Ovary (tissue), 9 donors: ENCODE measurements around the gene TOR1B. TPM values are rescaled to one million over a fixed set of nuclear protein-coding genes. Genes with fewer than 3 reads are reported as not detected.
"Not testable (repeated sequence)": the region's sequence is repeated elsewhere in the genome, so short reads cannot be mapped to it uniquely, and the experiment has no call there.

Experiments
- DNase-seq, 5 donors: peaks; one replicate each; pipeline ENCODE4 v3.0.0-alpha.2; 2019 to 2020
- H3K27ac ChIP-seq, 2 donors: fragments of 200-600 bp; one replicate each; pipeline versions ENCODE4 v1.5.1 to v1.8.0; 2019 to 2022
- H3K27me3 ChIP-seq: fragments of 200-600 bp; one replicate; pipeline ENCODE4 v1.8.0; 2022
- H3K36me3 ChIP-seq: fragments of 200-600 bp; sonication (generic); one replicate; pipeline ENCODE4 v1.5.1; 2019
- H3K4me1 ChIP-seq: one replicate; pipeline ENCODE4 v1.8.1; 2013; ENCODE audit warnings: mild to moderate bottlenecking, moderate library complexity; ENCODE audit not compliant: insufficient read depth
- H3K4me3 ChIP-seq: fragments of 200-600 bp; sonication (generic); one replicate; pipeline ENCODE4 v1.5.1; 2017
- H3K9me3 ChIP-seq, 2 donors: fragments of 200-600 bp in 1 of 2; sonication (generic) in 1 of 2; one replicate each; pipeline versions ENCODE4 v1.5.1 to v1.8.1; 2013 to 2019; ENCODE audit warnings: mild to moderate bottlenecking in 1 of 2, moderate library complexity in 1 of 2
- EP300 ChIP-seq: sonication (generic); formaldehyde crosslinking; IDR thresholded peaks from one replicate; pipeline ENCODE4 v1.6.1; 2017; ENCODE audit warnings: antibody characterized with exemption
- POLR2A ChIP-seq: fragments of 450-650 bp; IDR thresholded peaks from one replicate; pipeline ENCODE4 v1.6.1; 2017; ENCODE audit warnings: antibody characterized with exemption, mild to moderate bottlenecking, moderate library complexity
- WGBS, 3 donors: extraction: QIAGEN DNeasy Blood & Tissue Kit in 1 of 3; methylation state at CpG; one replicate each; pipeline versions ENCODE4 v1.1.5 to v1.1.7; 2013 to 2017; 5-methylcytosine and 5-hydroxymethylcytosine counted together
- intact Hi-C, 4 donors: fragments of 100-400 bp; cut with DNase I; formaldehyde crosslinking; loops; one replicate each; pipeline versions ENCODE4 v1.11.0 to v1.15.1; 2022 to 2023
- polyA plus RNA-seq, 2 donors: library from polyadenylated mRNA; stranded (reverse); fragments of 200-250 nt in 1 of 2; fragments of 350-450 nt in 1 of 2; fragmentation: Illumina TruSeq in 1 of 2; extraction: RNeasy Lipid Tissue Mini Kit (QIAGEN cat#74804) in 1 of 2; gene quantifications; one replicate each; pipeline ENCODE4 v1.2.3, GENCODE V29; 2013 to 2014
- total RNA-seq, 7 donors: library from RNA; depleted of rRNA in 2 of 7; stranded (reverse); fragments of >200 nt in 2 of 7; fragmentation: NEBNext Ultra II Directional in 3 of 7; extraction: Animal tissue kit (Norgen Biotek cat#: 25700) in 3 of 7; gene quantifications; one replicate each; pipeline versions ENCODE4 v1.1.0 to v1.2.4, GENCODE V29; 2016 to 2023
- TF ChIP-seq, protein P1 (sequence below), 3 donors: fragments of 450-650 bp in 2 of 3; fragments of 200-600 bp in 1 of 3; IDR thresholded peaks; one replicate each; pipeline versions ENCODE4 v1.5.1 to v1.8.0; 2016 to 2022; ENCODE audit warnings: antibody characterized with exemption in 3 of 3, mild to moderate bottlenecking in 1 of 3
- donor health status: DM: no; HTN: no; CAD: no; lungs with moderate emphysema.
- donor health status: DM: no; HTN: no; CAD: no.
- donor health status: Bipolar disorder and iron deficiency.
- donor health status: DM: yes; HTN: yes; CAD: no.
- donor health status: DM: no; HTN: no; CAD: no.
- donor health status: DM: yes; HTN: yes; CAD: no.

The TOR1B gene
- total and polyA plus RNA-seq, 9 donors: 12.2 to 27.5 (median 16.9) TPM

DNA sequence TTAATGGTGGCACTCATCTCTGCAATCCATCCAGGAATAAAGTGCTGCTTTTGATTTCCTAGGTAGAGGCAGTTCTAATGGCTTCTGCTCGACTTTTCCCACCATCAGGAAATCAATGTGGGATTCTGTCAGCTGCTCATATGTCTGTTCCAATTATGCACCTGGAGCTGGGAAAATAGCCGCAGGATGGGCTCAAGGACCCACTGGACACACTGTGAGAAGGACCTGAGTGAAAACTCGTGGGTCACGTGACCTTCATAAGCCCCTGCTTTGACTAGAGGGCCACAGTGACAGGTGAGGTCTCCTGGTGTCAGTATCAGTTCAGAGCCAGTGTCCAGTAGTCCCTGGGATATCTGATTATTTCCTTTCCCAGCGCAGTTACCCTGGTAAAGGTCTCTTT, 32.2 kb upstream of the TOR1B start:
- no peak for DNase-seq
- WGBS, 3 donors: 85 to 87% (median 87%) methylated on average over 5 of the region's 5 CpGs
- H3K4me3 ChIP-seq: no peak overlapping the region
- H3K27ac ChIP-seq: no peak overlapping the region
- no peaks in the 10 kb centered on the region for H3K36me3 ChIP-seq
- no peaks in the 10 kb centered on the region for H3K4me1 ChIP-seq
- intact Hi-C loops: loop anchor here in 1 of 4 donors (10.0 kb wide), 1 partner anchor 636 kb away; no protein-coding TSS in a partner anchor
- no peaks in the 10 kb centered on the region for H3K9me3 ChIP-seq
- no peaks in the 10 kb centered on the region for H3K27me3 ChIP-seq
- no peak for TF ChIP-seq EP300
- TF ChIP-seq, protein P1, sequence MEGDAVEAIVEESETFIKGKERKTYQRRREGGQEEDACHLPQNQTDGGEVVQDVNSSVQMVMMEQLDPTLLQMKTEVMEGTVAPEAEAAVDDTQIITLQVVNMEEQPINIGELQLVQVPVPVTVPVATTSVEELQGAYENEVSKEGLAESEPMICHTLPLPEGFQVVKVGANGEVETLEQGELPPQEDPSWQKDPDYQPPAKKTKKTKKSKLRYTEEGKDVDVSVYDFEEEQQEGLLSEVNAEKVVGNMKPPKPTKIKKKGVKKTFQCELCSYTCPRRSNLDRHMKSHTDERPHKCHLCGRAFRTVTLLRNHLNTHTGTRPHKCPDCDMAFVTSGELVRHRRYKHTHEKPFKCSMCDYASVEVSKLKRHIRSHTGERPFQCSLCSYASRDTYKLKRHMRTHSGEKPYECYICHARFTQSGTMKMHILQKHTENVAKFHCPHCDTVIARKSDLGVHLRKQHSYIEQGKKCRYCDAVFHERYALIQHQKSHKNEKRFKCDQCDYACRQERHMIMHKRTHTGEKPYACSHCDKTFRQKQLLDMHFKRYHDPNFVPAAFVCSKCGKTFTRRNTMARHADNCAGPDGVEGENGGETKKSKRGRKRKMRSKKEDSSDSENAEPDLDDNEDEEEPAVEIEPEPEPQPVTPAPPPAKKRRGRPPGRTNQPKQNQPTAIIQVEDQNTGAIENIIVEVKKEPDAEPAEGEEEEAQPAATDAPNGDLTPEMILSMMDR (IDR thresholded peaks at IDR 0.05): no peak
- TF ChIP-seq POLR2A: no peak

DNA sequence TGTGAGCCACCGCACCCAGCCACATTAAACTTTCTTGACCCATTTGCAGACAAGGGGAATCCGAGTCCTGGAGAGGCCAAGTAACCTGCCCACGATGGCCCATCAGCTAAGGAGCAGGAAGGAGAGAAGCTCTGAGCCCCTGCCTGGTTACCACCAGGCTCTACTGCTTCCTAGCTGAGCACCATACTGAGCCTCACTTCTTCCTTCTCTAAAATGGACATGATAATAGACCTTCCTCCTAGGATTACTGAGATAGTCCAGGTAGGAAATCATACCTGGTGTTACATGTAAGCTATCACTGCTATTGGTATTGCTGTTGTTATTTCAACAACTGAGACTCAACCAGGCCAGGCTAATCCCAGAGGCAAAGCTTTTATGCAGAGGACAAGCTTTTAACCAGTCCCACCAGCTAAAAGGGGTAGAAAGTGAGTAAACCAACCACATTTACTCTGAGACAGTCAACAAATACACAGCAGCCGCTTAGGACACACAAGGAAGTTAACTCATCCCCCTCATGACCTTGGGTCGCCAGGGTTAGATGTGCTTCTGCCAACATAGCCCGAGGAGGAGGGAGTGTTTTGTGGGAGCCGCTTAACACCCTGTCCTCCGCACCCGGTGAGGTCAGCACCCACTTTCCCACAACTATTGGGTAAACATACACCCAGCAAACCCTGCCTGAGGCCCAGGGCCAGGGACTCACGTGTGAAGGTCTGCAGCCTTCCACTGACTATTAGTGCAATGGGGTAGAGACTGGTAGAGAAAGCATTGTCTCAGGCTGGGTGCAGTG, 29.5 kb upstream of the TOR1B start:
- H3K27me3 ChIP-seq: no peaks in the 10 kb centered on the region
- H3K27ac ChIP-seq: no peak overlapping the region
- DNase-seq: no peak
- WGBS, 3 donors: 46 to 50% (median 48%) methylated on average over 10 of the region's 10 CpGs
- intact Hi-C loops: loop anchor here in 1 of 4 donors (10.0 kb wide), 1 partner anchor 639 kb away; no protein-coding TSS in a partner anchor
- no peaks in the 10 kb centered on the region for H3K36me3 ChIP-seq
- H3K4me1 ChIP-seq: no peaks in the 10 kb centered on the region
- TF ChIP-seq, protein P1 (IDR thresholded peaks at IDR 0.05): no peak
- TF ChIP-seq POLR2A (no peak), EP300 (no peak)
- H3K4me3 ChIP-seq: no peak overlapping the region
- H3K9me3 ChIP-seq: no peaks in the 10 kb centered on the region

DNA sequence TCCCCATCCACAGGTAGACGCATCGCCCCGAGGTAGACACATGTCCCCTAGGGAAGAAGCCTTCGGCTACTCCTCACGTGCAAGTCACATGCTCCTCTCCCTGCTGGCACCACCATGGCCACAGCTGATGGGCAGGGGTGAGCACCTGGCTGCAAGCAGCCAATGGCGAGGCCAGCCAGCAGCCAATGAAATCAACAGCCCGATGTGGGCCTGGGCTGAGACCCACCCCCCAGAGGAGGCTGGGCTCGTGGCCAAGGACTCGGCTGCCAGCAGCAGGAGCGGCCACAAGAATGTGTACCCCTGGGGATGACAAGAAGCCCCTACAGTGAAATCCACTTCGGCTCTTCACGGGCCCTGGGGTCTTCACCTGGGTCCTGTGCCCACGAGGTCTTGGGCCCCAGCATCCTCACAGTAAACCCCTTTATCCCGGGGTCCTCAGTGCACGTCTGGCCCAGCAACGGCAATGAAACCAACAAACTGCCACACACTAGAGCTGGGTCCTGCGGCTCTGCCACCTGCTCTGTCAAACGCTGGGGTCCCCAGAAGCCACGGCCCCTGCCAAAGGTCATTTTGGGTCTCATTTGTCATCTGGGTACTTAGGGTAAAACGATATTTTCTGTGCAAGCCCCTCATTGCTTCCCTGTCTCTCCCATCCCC, 28.1 kb upstream of the TOR1B start:
- Histone ChIP-seq H3K9me3 (no peaks in the 10 kb centered on the region), H3K27ac (no peak overlapping the region), H3K36me3 (no peaks in the 10 kb centered on the region), H3K4me1 (no peaks in the 10 kb centered on the region), H3K27me3 (no peaks in the 10 kb centered on the region), H3K4me3 (no peak overlapping the region)
- TF ChIP-seq EP300: no peak
- TF ChIP-seq, protein P1 (IDR thresholded peaks at IDR 0.05): no peak
- TF ChIP-seq POLR2A: no peak
- WGBS, 3 donors: 63 to 78% (median 74%) methylated on average over 17 to 20 of the region's 20 CpGs
- intact Hi-C loops: loop anchor here in 1 of 4 donors (10.0 kb wide), 1 partner anchor 640 kb away; no protein-coding TSS in a partner anchor
- no peak for DNase-seq

DNA sequence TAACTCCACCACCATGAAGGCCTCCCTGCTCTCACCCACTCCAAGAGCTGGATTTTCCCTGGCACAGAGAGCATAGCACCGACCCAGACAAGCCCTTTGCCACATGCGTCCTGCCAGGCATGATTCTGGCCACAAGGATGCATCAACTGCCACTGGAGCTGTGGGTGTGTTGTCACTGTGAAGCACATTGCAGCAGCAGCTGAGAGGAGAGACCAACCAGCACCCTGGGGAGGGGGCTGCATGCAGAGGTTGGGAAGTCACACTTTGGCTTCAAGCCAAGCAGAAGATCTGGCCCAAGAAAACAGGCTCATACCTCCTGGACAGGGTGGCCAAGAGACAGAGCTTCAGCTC, 27.6 kb upstream of the TOR1B start:
- intact Hi-C loops: loop anchor here in 1 of 4 donors (10.0 kb wide), 1 partner anchor 641 kb away; no protein-coding TSS in a partner anchor
- no peaks in the 10 kb centered on the region for H3K36me3 ChIP-seq
- no peak overlapping the region for H3K27ac ChIP-seq
- no peaks in the 10 kb centered on the region for H3K4me1 ChIP-seq
- DNase-seq: no peak
- WGBS, 3 donors: 74 to 87% (median 86%) methylated on average over 2 of the region's 2 CpGs
- TF ChIP-seq, protein P1 (IDR thresholded peaks at IDR 0.05): no peak
- no peak for TF ChIP-seq POLR2A
- no peak for TF ChIP-seq EP300
- no peak overlapping the region for H3K4me3 ChIP-seq
- H3K9me3 ChIP-seq: no peaks in the 10 kb centered on the region
- no peaks in the 10 kb centered on the region for H3K27me3 ChIP-seq

DNA sequence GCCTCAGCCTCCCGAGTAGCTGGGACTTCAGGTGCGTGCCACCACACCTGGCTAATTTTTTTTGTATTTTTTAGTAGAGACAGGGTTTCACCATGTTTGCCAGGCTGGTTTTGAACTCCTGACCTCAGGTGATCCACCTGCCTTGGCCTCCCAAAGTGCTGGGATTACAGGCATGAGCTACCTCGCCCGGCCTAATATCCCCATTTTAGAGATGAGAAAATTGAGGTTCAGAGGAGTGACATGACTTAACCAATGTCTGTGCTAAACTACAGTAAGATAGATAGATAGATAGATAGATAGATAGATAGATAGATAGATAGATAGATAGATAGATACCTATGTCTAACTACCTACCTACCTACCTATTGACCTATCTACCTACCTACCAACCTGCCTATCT, 26.9 kb upstream of the TOR1B start:
- H3K4me1 ChIP-seq, H3K27ac ChIP-seq, H3K9me3 ChIP-seq, H3K4me3 ChIP-seq, H3K36me3 ChIP-seq, DNase-seq, H3K27me3 ChIP-seq: not testable (repeated sequence)
- intact Hi-C loops: loop anchor here in 1 of 4 donors (10.0 kb wide), 1 partner anchor 641 kb away; no protein-coding TSS in a partner anchor
- 90 to 94% (median 91%) methylated on average over 4 of the region's 4 CpGs for WGBS, 3 donors
